Measurements from ENCODE around the gene OPCML. TPM values are rescaled to one million over a fixed set of nuclear protein-coding genes. Genes with fewer than 3 reads are reported as not detected.

OPCML gene
- total RNA-seq, 1 experiment from 2014 or later, result 0.94 TPM

DNA sequence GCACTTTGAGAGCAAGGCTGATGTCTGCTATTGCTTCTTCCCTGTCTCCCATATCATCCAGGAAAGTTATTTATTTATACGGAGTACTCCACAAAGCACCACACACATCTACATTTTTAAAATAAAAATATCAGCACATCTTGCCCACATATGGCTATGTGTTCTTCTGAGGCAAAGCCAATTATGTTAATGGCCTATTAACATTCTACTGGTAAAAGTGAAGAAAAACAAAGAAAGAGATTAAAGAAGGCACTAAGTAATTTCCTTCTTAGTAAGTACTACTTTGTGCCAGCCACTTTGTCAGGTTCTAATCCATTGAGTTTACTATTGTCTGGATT, 548.7 kb downstream of the OPCML start:
- Histone ChIP-seq H4K8ac (replicated peaks; ENCODE audit: insufficient read length, low read depth, low read length) (no peak overlapping the region), H4K91ac (ENCODE audit: insufficient read length, low read depth, low read length) (no peak overlapping the region), H2AFZ (ENCODE audit: low read length) (no peak overlapping the region), H2BK5ac (ENCODE audit: insufficient read length, low read length) (no peak overlapping the region), H3K27ac (ENCODE audit: insufficient read length, low read depth, low read length) (no peak overlapping the region), H3K79me1 (ENCODE audit: insufficient read depth, low read depth, low read length, poor library complexity, severe bottlenecking) (no peaks in the 10 kb centered on the region), H3K9ac (ENCODE audit: extremely low read depth, insufficient read length, low read length) (no peak overlapping the region), H3T11ph (ENCODE audit: low read length) (no peak overlapping the region), H3K23ac (ENCODE audit: insufficient read length, low read depth, low read length) (no peak overlapping the region), H3K4me2 (ENCODE audit: insufficient read depth, insufficient read length, low read length) (no peak overlapping the region), H2BK12ac (ENCODE audit: insufficient read length, low read depth, low read length) (no peak overlapping the region), H2BK15ac (ENCODE audit: low read depth, low read length) (no peak overlapping the region), H3K14ac (ENCODE audit: insufficient read depth, low read length) (no peak overlapping the region), H3K18ac (ENCODE audit: insufficient read length, low read depth, low read length) (no peak overlapping the region), H3K4ac (ENCODE audit: low read depth, low read length) (no peak overlapping the region), H2BK20ac (ENCODE audit: low read depth, low read length, poor library complexity, severe bottlenecking) (no peak overlapping the region), H2BK120ac (ENCODE audit: low read depth, low read length, poor library complexity, severe bottlenecking) (no peak overlapping the region), H3K27me3 (ENCODE audit: insufficient read depth, low read length) (no peaks in the 10 kb centered on the region), H3K9me3 (ENCODE audit: control insufficient read depth, low read depth, low read length) (no peaks in the 10 kb centered on the region), H3K4me1 (ENCODE audit: insufficient read depth, low read length) (no peaks in the 10 kb centered on the region; the same call in none of the 2 replicates), H4K5ac (ENCODE audit: insufficient read length, low read depth, low read length) (no peak overlapping the region), H3K79me2 (ENCODE audit: insufficient read depth, low read length) (no peaks in the 10 kb centered on the region), H3K56ac (ENCODE audit: insufficient read length, low read depth, low read length) (no peak overlapping the region), H4K20me1 (ENCODE audit: control insufficient read depth, insufficient read depth, insufficient read length) (no peaks in the 10 kb centered on the region), H2AK5ac (ENCODE audit: insufficient read length, low read length) (no peak overlapping the region), H3K23me2 (ENCODE audit: insufficient read length, low read depth, low read length, poor library complexity, severe bottlenecking) (no peaks in the 10 kb centered on the region)
- DNase-seq, result no peak
- Mint-ChIP-seq H3K9me3 (no peaks in the 10 kb centered on the region), H3K4me3 (no peak overlapping the region), H3K4me1 (peaks cover 24 to 25% of the 10 kb centered on the region in 2 experiments), H3K27me3 (ENCODE audit: low read depth) (peaks cover 35% of the 10 kb centered on the region), H3K27ac (no peak overlapping the region), H3K36me3 (ENCODE audit: insufficient read depth in 1 of 3, low read depth in 3 of 3) (no peaks in the 10 kb centered on the region)
- WGBS (ENCODE audit: extremely low coverage, insufficient read length, low lambda C conversion rate), result no CpG with 5 or more reads among the region's 1 CpG
- TF ChIP-seq, protein P1, sequence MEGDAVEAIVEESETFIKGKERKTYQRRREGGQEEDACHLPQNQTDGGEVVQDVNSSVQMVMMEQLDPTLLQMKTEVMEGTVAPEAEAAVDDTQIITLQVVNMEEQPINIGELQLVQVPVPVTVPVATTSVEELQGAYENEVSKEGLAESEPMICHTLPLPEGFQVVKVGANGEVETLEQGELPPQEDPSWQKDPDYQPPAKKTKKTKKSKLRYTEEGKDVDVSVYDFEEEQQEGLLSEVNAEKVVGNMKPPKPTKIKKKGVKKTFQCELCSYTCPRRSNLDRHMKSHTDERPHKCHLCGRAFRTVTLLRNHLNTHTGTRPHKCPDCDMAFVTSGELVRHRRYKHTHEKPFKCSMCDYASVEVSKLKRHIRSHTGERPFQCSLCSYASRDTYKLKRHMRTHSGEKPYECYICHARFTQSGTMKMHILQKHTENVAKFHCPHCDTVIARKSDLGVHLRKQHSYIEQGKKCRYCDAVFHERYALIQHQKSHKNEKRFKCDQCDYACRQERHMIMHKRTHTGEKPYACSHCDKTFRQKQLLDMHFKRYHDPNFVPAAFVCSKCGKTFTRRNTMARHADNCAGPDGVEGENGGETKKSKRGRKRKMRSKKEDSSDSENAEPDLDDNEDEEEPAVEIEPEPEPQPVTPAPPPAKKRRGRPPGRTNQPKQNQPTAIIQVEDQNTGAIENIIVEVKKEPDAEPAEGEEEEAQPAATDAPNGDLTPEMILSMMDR (conservative IDR thresholded peaks at IDR 0.05), result no peak

Data from H9 (cell line).